IMR-90 (cell line): ENCODE data around the gene ALKBH6.

Source experiments
- CEBPB ChIP-seq: IDR thresholded peaks from 2 replicates; pipeline ENCODE4 v1.6.1; 2012; ENCODE audit warnings: low read depth, low read length, improper control_type of control experiment
- CHD1 ChIP-seq: IDR thresholded peaks from 2 replicates; pipeline ENCODE4 v1.6.1; 2012; ENCODE audit warnings: low read depth, low read length, improper control_type of control experiment
- CTCF ChIP-seq: conservative IDR thresholded peaks from 2 replicates; pipeline ENCODE4 v1.5.1; 2012; ENCODE audit warnings: mild to moderate bottlenecking, low read depth, low read length, improper control_type of control experiment
- FOS ChIP-seq: fragments of 150-350 bp; IDR thresholded peaks from 2 replicates; pipeline ENCODE4 v1.6.1; 2016; ENCODE audit warnings: low read depth, low read length
- MAZ ChIP-seq: IDR thresholded peaks from 2 replicates; pipeline ENCODE4 v1.6.1; 2012; ENCODE audit warnings: low read depth, mild to moderate bottlenecking, low read length, improper control_type of control experiment, moderate library complexity, borderline replicate concordance
- MXI1 ChIP-seq: IDR thresholded peaks from 2 replicates; pipeline ENCODE4 v1.6.1; 2012; ENCODE audit warnings: low read depth, mild to moderate bottlenecking, low read length, moderate library complexity, borderline replicate concordance
- POLR2A ChIP-seq: IDR thresholded peaks from 2 replicates; pipeline ENCODE4 v1.6.1; 2012; ENCODE audit warnings: mild to moderate bottlenecking, low read depth, low read length
- RAD21 ChIP-seq: IDR thresholded peaks from 2 replicates; pipeline ENCODE4 v1.6.1; 2012; ENCODE audit warnings: low read length, improper control_type of control experiment
- RFX5 ChIP-seq: IDR thresholded peaks from 2 replicates; pipeline ENCODE4 v1.8.0; 2012; ENCODE audit warnings: low read depth, mild to moderate bottlenecking, low read length, moderate library complexity
- SMC3 ChIP-seq: fragments of 150-350 bp; IDR thresholded peaks from 2 replicates; pipeline ENCODE4 v1.6.1; 2016; ENCODE audit warnings: low read depth, mild to moderate bottlenecking, antibody characterized with exemption, low read length, moderate library complexity
- USF2 ChIP-seq: fragments of 150-350 bp; IDR thresholded peaks from 2 replicates; pipeline ENCODE4 v1.6.1; 2017; ENCODE audit warnings: mild to moderate bottlenecking, antibody characterized with exemption, low read length, low read depth

GRCh38 chr19:36009220-36009619 is 4.8 kb downstream of the ALKBH6 start:
- TF ChIP-seq CTCF (no peak), MAZ (no peak), CHD1 (no peak), CEBPB (no peak), FOS (no peak), POLR2A (no peak), MXI1 (peak; percentile 56; the same call in 1 of the 2 replicates), SMC3 (no peak), USF2 (no peak), RFX5 (no peak), RAD21 (no peak)
